Vagina (tissue), 2 donors: ENCODE results near the gene VTI1A. TPM values are rescaled to one million over a fixed set of nuclear protein-coding genes. Genes with fewer than 3 reads are reported as not detected.

Source experiments
- DNase-seq, 2 donors: peaks; one replicate each; pipeline ENCODE4 v3.0.0-alpha.2; 2017; ENCODE audit errors: extremely low spot score in 2 of 2
- H3K27ac ChIP-seq: fragments of 200-600 bp; sonication (generic); one replicate; pipeline ENCODE4 v1.5.1; 2019
- H3K27me3 ChIP-seq: fragments of 200-600 bp; sonication (generic); one replicate; pipeline ENCODE4 v1.5.1; 2019
- H3K36me3 ChIP-seq, 2 donors: fragments of 200-600 bp; sonication (generic); one replicate each; pipeline ENCODE4 v1.5.1; 2017 to 2019
- H3K4me1 ChIP-seq: fragments of 200-600 bp; sonication (generic); one replicate; pipeline ENCODE4 v1.5.1; 2019
- H3K4me3 ChIP-seq, 2 donors: fragments of 200-600 bp; sonication (generic); 1 replicate in 1 of 2; 2 replicates in 1 of 2; pipeline ENCODE4 v1.5.1; 2016 to 2019
- H3K9me3 ChIP-seq: fragments of 200-600 bp; sonication (generic); one replicate; pipeline ENCODE4 v1.5.1; 2019
- CTCF ChIP-seq, 3 experiments: fragments of 450-650 bp in 2 of 3; fragments of 200-600 bp in 1 of 3; sonication (generic) in 1 of 3; IDR thresholded peaks; one replicate each; pipeline ENCODE4 v1.5.1; 2017 to 2019; ENCODE audit warnings: antibody characterized with exemption in 3 of 3, mild to moderate bottlenecking in 2 of 3, moderate library complexity in 2 of 3
- POLR2A ChIP-seq, 2 donors: fragments of 450-650 bp; IDR thresholded peaks; one replicate each; pipeline ENCODE4 v1.6.1; 2017; ENCODE audit warnings: antibody characterized with exemption in 2 of 2, mild to moderate bottlenecking in 2 of 2, moderate library complexity in 2 of 2
- POLR2AphosphoS5 ChIP-seq, 2 donors: sonication (generic); formaldehyde crosslinking; IDR thresholded peaks; one replicate each; pipeline ENCODE4 v1.9.0; 2017; ENCODE audit warnings: antibody characterized with exemption in 2 of 2, mild to moderate bottlenecking in 2 of 2, low read depth in 1 of 2; ENCODE audit not compliant: insufficient read depth in 1 of 2
- intact Hi-C: fragments of 100-400 bp; cut with DNase I; formaldehyde crosslinking; loops from one replicate; pipeline ENCODE4 v1.15.1; 2023
- total RNA-seq: library from RNA; depleted of rRNA; stranded (reverse); fragments of >200 nt; gene quantifications from one replicate; pipeline ENCODE4 v1.2.3, GENCODE V29; 2016

VTI1A gene
- total RNA-seq, 1 donor from 2014 or later: 49.1 TPM

- no peak for DNase-seq
These were observed 395.9 kb downstream of the VTI1A start for GRCh38 chr10:112842832-112843360.

GRCh38 chr10:112843623-112844022 is 396.6 kb downstream of the VTI1A start:
- Histone ChIP-seq H3K27me3 (no peaks in the 10 kb centered on the region), H3K36me3 (no peaks in the 10 kb centered on the region), H3K4me1 (no peaks in the 10 kb centered on the region), H3K4me3 (no peak overlapping the region), H3K9me3 (peaks cover 6% of the 10 kb centered on the region), H3K27ac (no peak overlapping the region)
- no peak for DNase-seq
- intact Hi-C loops: no loop called here
- TF ChIP-seq POLR2A (IDR thresholded peaks at IDR 0.05) (no peak), POLR2AphosphoS5 (IDR thresholded peaks at IDR 0.05; ENCODE audit: insufficient read depth in 1 of 2, low read depth in 1 of 2) (no peak)

More at GRCh38 chr10:112842832-112843360, 395.9 kb downstream of the VTI1A start:
- H3K27ac ChIP-seq: no peak overlapping the region
- H3K4me1 ChIP-seq: no peaks in the 10 kb centered on the region
- peaks cover 4% of the 10 kb centered on the region for H3K9me3 ChIP-seq
- intact Hi-C loops: no loop called here
- H3K27me3 ChIP-seq: no peaks in the 10 kb centered on the region
- no peak for TF ChIP-seq POLR2A (IDR thresholded peaks at IDR 0.05)
- no peak for TF ChIP-seq CTCF (IDR thresholded peaks at IDR 0.05)
- no peak for TF ChIP-seq POLR2AphosphoS5 (IDR thresholded peaks at IDR 0.05; ENCODE audit: insufficient read depth in 1 of 2, low read depth in 1 of 2)
- H3K4me3 ChIP-seq: no peak overlapping the region
- H3K36me3 ChIP-seq: no peaks in the 10 kb centered on the region

- Histone ChIP-seq H3K27me3 (no peaks in the 10 kb centered on the region), H3K4me3 (no peak overlapping the region), H3K4me1 (no peaks in the 10 kb centered on the region), H3K27ac (no peak overlapping the region), H3K9me3 (peaks cover 6% of the 10 kb centered on the region), H3K36me3 (no peaks in the 10 kb centered on the region)
- intact Hi-C loops: no loop called here
- DNase-seq: no peak
- TF ChIP-seq POLR2A (IDR thresholded peaks at IDR 0.05): no peak
- TF ChIP-seq CTCF (IDR thresholded peaks at IDR 0.05): no peak
- no peak for TF ChIP-seq POLR2AphosphoS5 (IDR thresholded peaks at IDR 0.05; ENCODE audit: insufficient read depth in 1 of 2, low read depth in 1 of 2)
These were observed 397.9 kb downstream of the VTI1A start for GRCh38 chr10:112844681-112845544.

- H3K9me3 ChIP-seq: peaks cover 6% of the 10 kb centered on the region
- intact Hi-C loops: no loop called here
- H3K27ac ChIP-seq: no peak overlapping the region
- H3K36me3 ChIP-seq: no peaks in the 10 kb centered on the region
- H3K4me1 ChIP-seq: no peaks in the 10 kb centered on the region
- no peak for TF ChIP-seq CTCF (IDR thresholded peaks at IDR 0.05)
- TF ChIP-seq POLR2A (IDR thresholded peaks at IDR 0.05): no peak
- no peak for TF ChIP-seq POLR2AphosphoS5 (IDR thresholded peaks at IDR 0.05; ENCODE audit: insufficient read depth in 1 of 2, low read depth in 1 of 2)
- no peak overlapping the region for H3K4me3 ChIP-seq
- DNase-seq: no peak
- H3K27me3 ChIP-seq: no peaks in the 10 kb centered on the region
These were observed 400.8 kb downstream of the VTI1A start for GRCh38 chr10:112847778-112848177.

- no peaks in the 10 kb centered on the region for H3K4me1 ChIP-seq
- H3K27ac ChIP-seq: no peak overlapping the region
- no peak for TF ChIP-seq CTCF (IDR thresholded peaks at IDR 0.05)
- TF ChIP-seq POLR2AphosphoS5 (IDR thresholded peaks at IDR 0.05; ENCODE audit: insufficient read depth in 1 of 2, low read depth in 1 of 2): no peak
- no peak for TF ChIP-seq POLR2A (IDR thresholded peaks at IDR 0.05)
- no peaks in the 10 kb centered on the region for H3K36me3 ChIP-seq
- peaks cover 6% of the 10 kb centered on the region for H3K9me3 ChIP-seq
- no peak overlapping the region for H3K4me3 ChIP-seq
- intact Hi-C loops: no loop called here
- no peaks in the 10 kb centered on the region for H3K27me3 ChIP-seq
- DNase-seq: no peak
These were observed 401.2 kb downstream of the VTI1A start for GRCh38 chr10:112848228-112848627.
